Occipital lobe (tissue), 2 donors: ENCODE results near the gene SOSTDC1. TPM values are rescaled to one million over a fixed set of nuclear protein-coding genes. Genes with fewer than 3 reads are reported as not detected.
A peak's percentile ranks its signal among the peaks of the same experiment; 100 is the strongest.
"Not testable (repeated sequence)": the region's sequence is repeated elsewhere in the genome, so short reads cannot be mapped to it uniquely, and the experiment has no call there.

ENCODE experiments used
- DNase-seq: peaks from one replicate; lab custom pipeline; 2025; lab: John Stamatoyannopoulos, UW
- total RNA-seq: library from RNA; depleted of rRNA; stranded (reverse); fragments of >200 nt; gene quantifications from one replicate; pipeline ENCODE4 v1.2.3, GENCODE V29; 2014

SOSTDC1 gene
- total RNA-seq, 1 donor from 2014 or later, result 12.6 TPM

- no peak for DNase-seq
These were observed 3.1 kb downstream of the SOSTDC1 start for GRCh38 chr7:16462431-16462889.

GRCh38 chr7:16460789-16461493 is 4.6 kb downstream of the SOSTDC1 start:
- DNase-seq, result no peak

GRCh38 chr7:16456303-16456702 is 9.2 kb downstream of the SOSTDC1 start:
- not testable (repeated sequence) for DNase-seq

GRCh38 chr7:16455591-16455990 is 9.9 kb downstream of the SOSTDC1 start:
- no peak for DNase-seq

GRCh38 chr7:16450366-16450765 is 15.2 kb downstream of the SOSTDC1 start:
- no peak for DNase-seq

GRCh38 chr7:16447876-16448275 is 17.7 kb downstream of the SOSTDC1 start:
- no peak for DNase-seq

GRCh38 chr7:16446508-16446907 is 19.0 kb downstream of the SOSTDC1 start:
- no peak for DNase-seq

GRCh38 chr7:16443871-16444270 is 21.7 kb downstream of the SOSTDC1 start:
- DNase-seq, result not testable (repeated sequence)

GRCh38 chr7:16438988-16439387 is 26.6 kb downstream of the SOSTDC1 start:
- no peak for DNase-seq

GRCh38 chr7:16436306-16436705 is 29.2 kb downstream of the SOSTDC1 start:
- DNase-seq, result no peak

- no peak for DNase-seq
These were observed 31.9 kb downstream of the SOSTDC1 start for GRCh38 chr7:16433568-16434122.

GRCh38 chr7:16432425-16432731 is 33.2 kb downstream of the SOSTDC1 start:
- DNase-seq, result no peak

- no peak for DNase-seq
These were observed 33.7 kb downstream of the SOSTDC1 start for GRCh38 chr7:16431646-16432424.

GRCh38 chr7:16430133-16430532 is 35.4 kb downstream of the SOSTDC1 start:
- DNase-seq, result no peak

GRCh38 chr7:16428672-16429071 is 36.9 kb downstream of the SOSTDC1 start:
- DNase-seq, result no peak

GRCh38 chr7:16428182-16428581 is 37.4 kb downstream of the SOSTDC1 start:
- DNase-seq, result no peak

- DNase-seq, result no peak
These were observed 41.8 kb downstream of the SOSTDC1 start for GRCh38 chr7:16423761-16424160.

- no peak for DNase-seq
These were observed 42.6 kb downstream of the SOSTDC1 start for GRCh38 chr7:16422917-16423316.

GRCh38 chr7:16422103-16422435 is 43.5 kb downstream of the SOSTDC1 start:
- DNase-seq, result no peak

GRCh38 chr7:16421333-16422102 is 44.0 kb downstream of the SOSTDC1 start, which contains the start of gene CRPPA:
TSS of gene CRPPA (minus strand) at chr7:16421538. CDS start at chr7:16421322, 216 bp downstream.
- DNase-seq, result peak; percentile 52

- DNase-seq, result peak; percentile 82
These were observed 44.7 kb downstream of the SOSTDC1 start for GRCh38 chr7:16420649-16421332.
